Mononuclear cell (primary cell): ENCODE results near the gene CILP2. TPM values are rescaled to one million over a fixed set of nuclear protein-coding genes. Genes with fewer than 3 reads are reported as not detected.

Experiments
- H3K27me3 ChIP-seq: 2 replicates; pipeline ENCODE4 v1.6.0; 2011; ENCODE audit warnings: low read length, control low read depth; ENCODE audit not compliant: insufficient read depth
- H3K4me1 ChIP-seq: 2 replicates; pipeline ENCODE4 v1.5.1; 2011; ENCODE audit warnings: mild to moderate bottlenecking, low read length, control low read depth; ENCODE audit not compliant: insufficient read depth
- H3K4me3 ChIP-seq: 2 replicates; pipeline ENCODE4 v1.5.1; 2011; ENCODE audit warnings: mild to moderate bottlenecking, low read length, moderate library complexity
- H3K9me3 ChIP-seq: 2 replicates; pipeline ENCODE4 v1.5.1; 2011; ENCODE audit warnings: low read depth, mild to moderate bottlenecking, control low read depth, low read length
- total RNA-seq: library from RNA; depleted of rRNA; stranded (reverse); fragments of >200 nt; gene quantifications from one replicate; pipeline ENCODE4 v1.2.3, GENCODE V29; 2012

Gene CILP2
- total RNA-seq, 1 donor: 0.31 TPM

DNA sequence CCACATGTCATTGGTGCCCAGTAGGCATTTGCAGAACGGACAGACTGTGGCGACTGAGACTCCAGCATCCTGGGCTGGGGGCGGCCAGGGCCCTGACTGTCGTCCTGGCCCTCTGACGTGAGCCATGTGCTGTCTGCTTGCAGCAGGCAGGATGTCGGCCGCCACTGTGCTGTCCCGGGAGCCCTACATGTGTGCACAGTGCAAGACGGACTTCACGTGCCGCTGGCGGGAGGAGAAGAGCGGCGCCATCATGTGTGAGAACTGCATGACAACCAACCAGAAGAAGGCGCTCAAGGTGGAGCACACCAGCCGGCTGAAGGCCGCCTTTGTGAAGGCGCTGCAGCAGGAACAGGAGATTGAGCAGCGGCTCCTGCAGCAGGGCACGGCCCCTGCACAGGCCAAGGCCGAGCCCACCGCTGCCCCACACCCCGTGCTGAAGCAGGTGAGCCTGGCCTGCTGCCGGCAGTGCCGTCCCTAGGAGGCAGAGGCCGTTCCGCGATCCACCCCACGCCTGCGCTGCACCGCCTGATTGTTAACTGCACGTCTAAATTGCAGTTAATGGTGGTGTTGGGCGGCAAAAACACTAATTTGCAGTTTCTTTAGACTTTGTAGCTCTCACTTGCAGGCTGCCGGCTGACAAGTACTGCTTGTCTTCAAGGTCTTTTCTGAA is 37.0 kb upstream of the CILP2 start:
- Histone ChIP-seq H3K27me3 (no peaks in the 10 kb centered on the region), H3K4me1 (no peaks in the 10 kb centered on the region), H3K9me3 (no peaks in the 10 kb centered on the region), H3K4me3 (no peak overlapping the region)

DNA sequence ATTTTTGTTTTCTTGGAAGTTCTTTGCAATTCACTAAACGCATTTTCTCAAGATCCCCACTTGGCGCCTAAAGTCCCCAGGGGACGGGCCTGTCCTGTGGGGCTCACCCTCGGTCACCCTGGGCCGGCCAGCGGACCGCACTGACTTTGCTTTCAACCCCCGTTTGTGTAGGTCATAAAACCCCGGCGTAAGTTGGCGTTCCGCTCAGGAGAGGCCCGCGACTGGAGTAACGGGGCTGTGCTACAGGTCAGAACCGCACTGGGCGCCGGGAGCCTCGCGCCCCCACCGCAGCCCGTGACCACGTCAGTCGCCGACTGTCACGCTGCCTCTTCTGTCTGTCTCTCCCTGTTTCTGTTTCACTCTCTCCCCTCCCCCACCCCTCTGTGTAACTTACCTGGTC is 36.3 kb upstream of the CILP2 start:
- no peak overlapping the region for H3K4me3 ChIP-seq
- H3K27me3 ChIP-seq: no peaks in the 10 kb centered on the region
- no peaks in the 10 kb centered on the region for H3K9me3 ChIP-seq
- no peaks in the 10 kb centered on the region for H3K4me1 ChIP-seq

DNA sequence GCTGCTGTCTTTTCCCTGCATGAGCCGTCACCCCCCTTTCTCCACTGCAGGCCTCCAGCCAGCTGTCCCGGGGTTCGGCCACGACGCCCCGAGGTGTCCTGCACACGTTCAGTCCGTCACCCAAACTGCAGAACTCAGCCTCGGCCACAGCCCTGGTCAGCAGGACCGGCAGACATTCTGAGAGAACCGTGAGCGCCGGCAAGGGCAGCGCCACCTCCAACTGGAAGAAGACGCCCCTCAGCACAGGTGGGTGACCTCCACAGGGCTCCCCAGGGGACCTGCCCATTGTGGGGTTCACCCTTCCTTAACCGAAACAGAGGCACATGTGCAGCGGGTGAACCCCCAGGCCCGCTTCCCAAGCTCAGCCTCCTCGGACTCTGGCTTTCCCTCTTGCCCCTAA is 35.8 kb upstream of the CILP2 start:
- Histone ChIP-seq H3K9me3 (no peaks in the 10 kb centered on the region), H3K27me3 (no peaks in the 10 kb centered on the region), H3K4me3 (no peak overlapping the region), H3K4me1 (no peaks in the 10 kb centered on the region)

DNA sequence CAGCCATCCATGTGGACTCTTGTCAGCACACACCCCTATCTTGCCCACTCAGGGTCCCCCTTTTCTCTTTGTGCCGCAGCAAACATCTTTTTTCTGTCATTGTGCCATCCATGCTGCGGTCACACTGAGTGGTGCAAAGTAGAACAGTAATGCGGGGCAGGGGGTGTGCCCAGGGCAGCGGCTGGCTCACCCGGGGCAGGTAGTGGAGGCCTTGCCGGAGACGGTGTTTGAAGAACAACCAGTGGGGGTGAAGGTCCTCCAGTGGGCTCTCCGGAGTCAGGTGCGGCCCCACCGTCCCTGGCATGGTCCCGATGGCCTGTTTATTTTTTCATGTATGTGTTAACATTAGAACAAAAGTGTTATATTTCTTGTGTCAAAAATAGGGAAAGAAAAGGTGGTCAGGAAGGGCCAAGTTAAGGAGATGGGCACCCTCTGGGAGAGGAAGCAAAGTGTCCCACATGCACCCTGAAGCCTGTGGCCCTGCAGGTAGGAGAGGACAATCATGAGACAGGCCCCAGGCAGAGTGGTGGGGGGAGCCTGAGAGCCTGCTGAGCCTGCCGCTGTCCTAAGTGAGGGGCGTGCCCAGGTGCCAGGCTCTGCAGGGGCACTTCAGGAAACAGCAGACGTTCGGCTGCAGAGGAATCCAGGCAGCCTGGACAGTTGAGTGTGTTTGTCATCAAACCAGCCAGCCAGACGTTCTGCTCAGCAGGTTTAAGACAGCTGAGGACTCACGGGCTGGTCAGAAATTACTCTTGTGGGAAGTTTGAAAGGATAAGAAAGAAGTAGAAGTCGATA is 35.1 kb upstream of the CILP2 start:
- Histone ChIP-seq H3K9me3 (no peaks in the 10 kb centered on the region), H3K4me3 (no peak overlapping the region), H3K4me1 (no peaks in the 10 kb centered on the region), H3K27me3 (no peaks in the 10 kb centered on the region)

DNA sequence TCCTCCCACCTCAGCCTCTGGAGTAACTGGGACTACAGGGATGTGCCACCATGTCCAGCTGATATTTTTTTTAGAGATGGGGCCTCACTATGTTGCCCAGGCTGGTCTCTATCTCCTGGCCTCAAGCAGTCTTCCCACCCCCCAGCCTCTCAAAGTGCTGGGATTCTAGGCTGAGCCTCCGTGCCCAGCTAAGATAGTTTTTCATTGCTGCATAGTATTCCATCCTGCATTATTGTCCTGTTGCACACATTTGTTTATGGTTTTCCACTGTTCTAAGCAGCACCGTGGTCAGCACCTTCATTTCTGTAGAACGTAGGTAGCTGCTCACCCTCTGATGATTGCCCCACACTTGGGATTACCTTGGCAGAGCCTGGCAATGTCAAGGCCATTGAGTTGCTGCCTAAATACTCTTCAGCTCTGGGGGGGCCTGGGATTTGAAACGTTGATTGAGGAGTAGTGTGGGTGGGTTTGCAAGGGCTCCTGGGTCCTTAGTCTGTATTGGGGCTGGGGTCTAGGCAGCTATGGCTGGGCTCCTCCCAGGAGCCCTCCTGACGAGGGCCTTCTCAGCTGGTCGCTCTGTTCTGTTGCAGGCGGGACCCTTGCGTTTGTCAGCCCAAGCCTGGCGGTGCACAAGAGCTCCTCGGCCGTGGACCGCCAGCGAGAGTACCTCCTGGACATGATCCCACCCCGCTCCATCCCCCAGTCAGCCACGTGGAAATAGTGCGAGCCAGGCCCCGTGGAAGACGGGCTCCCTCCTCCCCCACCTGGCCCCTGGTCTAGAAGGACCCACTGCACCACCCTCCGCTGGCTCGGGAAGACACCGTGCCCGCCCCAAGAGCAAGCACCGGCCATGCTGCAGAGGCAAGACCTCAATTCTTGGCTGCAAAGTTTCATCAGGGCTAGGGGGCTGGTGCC is 33.1 kb upstream of the CILP2 start:
- Histone ChIP-seq H3K4me1 (no peaks in the 10 kb centered on the region), H3K27me3 (no peaks in the 10 kb centered on the region), H3K4me3 (no peak overlapping the region), H3K9me3 (no peaks in the 10 kb centered on the region)

DNA sequence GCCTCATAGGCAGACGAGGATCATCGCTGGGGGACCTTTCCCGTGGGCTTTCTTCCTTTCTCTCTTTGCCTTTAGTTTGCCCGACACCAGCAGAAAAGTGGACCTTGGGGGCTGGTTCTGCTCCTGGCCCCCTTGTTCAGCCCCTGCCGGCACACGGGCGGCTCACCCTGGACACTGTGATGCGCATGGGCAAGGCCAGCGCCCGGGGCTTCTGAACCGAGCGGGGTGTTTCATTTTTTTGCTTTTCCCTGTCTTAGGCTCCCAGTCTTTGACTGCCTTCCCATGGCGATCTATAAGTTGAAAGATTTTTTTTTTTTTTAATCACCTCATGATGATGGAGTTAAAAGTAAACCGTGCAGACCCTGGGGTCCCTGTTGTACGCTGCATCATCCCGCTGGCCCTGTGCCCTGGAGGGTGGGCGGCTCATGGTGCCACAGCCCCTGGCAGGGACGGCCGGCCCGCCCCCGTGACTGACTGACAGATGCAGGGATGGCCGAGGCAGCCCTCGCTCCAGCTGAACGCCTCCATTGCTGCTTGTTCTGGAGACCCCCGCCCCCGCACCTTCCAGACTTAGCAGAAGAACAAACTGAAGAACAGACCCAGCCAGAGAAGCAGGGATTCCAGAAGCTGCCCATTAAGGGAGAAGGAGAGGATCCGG is 32.3 kb upstream of the CILP2 start:
- no peaks in the 10 kb centered on the region for H3K9me3 ChIP-seq
- no peaks in the 10 kb centered on the region for H3K4me1 ChIP-seq
- no peaks in the 10 kb centered on the region for H3K27me3 ChIP-seq
- H3K4me3 ChIP-seq: no peak overlapping the region

DNA sequence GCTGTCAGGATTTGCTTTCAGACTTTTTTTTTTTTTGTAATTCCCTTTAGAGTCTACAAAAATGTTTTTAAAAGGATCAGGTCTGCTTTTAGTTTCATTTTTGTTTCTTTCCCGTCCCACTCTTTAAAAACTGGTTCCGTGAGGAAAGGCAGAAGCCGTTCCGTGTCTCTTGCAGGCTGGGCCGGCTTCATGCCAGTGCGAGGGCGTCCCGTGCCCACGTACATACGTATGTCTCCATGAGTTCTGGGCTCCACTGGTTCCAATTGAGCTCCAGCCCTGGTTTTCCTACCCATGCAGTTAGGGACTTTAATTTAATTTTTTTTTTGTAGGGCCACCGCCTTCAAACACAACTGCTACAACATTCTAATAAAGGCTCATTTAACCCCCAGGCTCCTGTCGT is 31.5 kb upstream of the CILP2 start:
- Histone ChIP-seq H3K9me3 (no peaks in the 10 kb centered on the region), H3K27me3 (no peaks in the 10 kb centered on the region), H3K4me3 (no peak overlapping the region), H3K4me1 (no peaks in the 10 kb centered on the region)

DNA sequence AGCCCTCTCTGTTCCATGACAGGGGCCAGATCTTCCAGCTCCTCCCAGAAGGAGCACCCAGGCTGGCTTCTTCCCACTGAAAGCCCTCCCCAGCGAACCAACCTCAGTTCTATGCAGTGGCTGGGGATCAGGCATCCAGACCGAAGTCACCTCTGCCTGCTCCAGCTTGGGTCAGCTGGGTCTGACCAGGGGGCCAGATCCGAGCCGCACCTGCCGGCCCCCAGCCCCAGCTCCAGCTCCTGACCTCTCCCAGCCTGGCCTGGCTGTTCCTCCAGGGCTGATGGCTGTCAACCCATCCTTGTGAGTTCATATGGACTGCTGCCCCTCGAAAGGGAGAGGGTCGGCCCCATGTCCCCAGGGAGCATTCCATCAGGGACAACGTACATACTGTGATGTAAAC is 30.7 kb upstream of the CILP2 start:
- no peaks in the 10 kb centered on the region for H3K27me3 ChIP-seq
- no peak overlapping the region for H3K4me3 ChIP-seq
- H3K9me3 ChIP-seq: no peaks in the 10 kb centered on the region
- H3K4me1 ChIP-seq: no peaks in the 10 kb centered on the region

DNA sequence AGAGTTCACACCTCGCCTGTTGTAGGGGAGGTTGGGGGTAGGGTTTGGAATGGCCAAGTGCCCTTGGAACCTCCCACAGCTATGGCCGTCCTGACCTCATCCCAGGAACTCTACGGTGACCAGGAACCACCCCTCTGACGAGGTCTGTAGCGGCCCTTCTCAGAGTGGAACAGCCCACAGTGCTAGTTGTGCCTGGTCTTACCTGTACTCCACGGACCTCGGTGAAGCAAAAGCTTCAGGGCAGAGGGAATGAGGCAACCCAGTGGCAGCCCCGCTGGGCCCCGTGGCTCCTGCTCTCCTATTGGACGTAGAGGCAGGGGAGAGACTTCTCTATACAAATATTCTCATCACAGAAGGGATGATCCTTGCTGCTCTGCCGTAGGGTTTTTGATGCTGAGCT is 29.8 kb upstream of the CILP2 start:
- no peaks in the 10 kb centered on the region for H3K9me3 ChIP-seq
- H3K4me3 ChIP-seq: no peak overlapping the region
- no peaks in the 10 kb centered on the region for H3K27me3 ChIP-seq
- H3K4me1 ChIP-seq: no peaks in the 10 kb centered on the region

DNA sequence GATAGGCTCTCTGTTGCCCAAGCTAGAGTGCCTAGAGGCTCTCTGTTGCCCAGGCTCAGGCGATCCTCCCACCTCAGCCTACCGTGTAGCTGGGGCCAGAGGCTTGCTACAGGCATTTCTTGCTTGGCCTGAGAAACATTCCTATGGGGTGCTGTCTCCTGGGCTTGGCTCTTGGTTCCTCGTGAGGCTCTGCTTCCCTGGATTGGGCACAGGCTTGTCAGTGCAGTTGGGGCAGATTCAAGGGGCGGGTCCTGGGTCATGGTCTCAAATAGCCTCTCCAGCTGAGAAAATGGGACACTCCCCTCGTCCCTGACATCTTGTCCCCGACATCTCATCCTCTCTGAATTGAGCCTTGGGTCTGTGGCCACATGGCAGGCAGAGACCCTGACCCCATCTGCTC is 27.6 kb upstream of the CILP2 start:
- Histone ChIP-seq H3K27me3 (no peaks in the 10 kb centered on the region), H3K9me3 (no peaks in the 10 kb centered on the region), H3K4me3 (no peak overlapping the region), H3K4me1 (peaks cover 4% of the 10 kb centered on the region)

DNA sequence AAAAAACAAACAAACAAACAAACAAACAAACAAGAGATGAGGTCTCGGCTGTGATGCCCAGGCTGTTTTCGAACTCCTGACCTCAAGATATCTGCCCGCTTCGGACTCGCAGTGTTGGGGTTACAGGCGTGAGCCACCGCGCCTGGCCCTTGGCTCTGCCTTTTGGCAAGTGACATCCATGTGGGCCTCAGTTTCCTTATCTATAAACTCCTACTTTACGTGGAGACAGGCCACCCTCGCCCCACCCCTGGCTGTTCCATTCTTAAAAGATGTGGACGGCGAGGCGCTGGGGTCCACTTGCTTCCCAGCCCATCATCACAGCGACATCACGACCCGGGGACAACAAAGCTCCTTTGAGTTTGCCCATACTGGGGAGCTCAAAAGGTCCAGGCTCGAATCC is 24.4 kb upstream of the CILP2 start:
- Histone ChIP-seq H3K9me3 (no peaks in the 10 kb centered on the region), H3K4me3 (no peak overlapping the region)

DNA sequence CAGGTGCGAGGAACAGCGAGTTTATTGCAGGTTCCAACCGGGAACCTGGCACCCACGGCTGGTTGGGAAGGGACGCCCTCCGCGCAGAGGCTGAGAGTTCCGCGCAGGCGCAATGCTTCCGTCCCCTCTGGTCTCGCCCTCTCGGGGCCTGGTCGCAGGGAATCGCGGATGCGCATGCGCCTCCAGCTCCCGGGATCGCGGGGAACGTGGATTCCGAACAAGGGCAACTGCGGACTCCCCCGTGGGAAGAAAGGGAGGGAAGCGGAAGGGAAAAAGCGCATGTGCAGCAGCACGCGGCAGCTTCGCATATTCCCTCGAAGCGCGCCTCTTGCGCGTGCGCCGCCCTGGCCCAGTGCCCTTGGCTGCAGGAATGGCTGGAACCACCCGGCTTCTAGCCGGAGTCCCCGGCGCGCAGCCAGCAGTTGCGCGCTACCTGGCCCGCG is 23.8 kb upstream of the CILP2 start:
- Histone ChIP-seq H3K4me3 (no peak overlapping the region), H3K27me3 (no peaks in the 10 kb centered on the region), H3K9me3 (no peaks in the 10 kb centered on the region), H3K4me1 (peaks cover 26% of the 10 kb centered on the region)

More for the DNA sequence above, 24.4 kb upstream of the CILP2 start:
- no peaks in the 10 kb centered on the region for H3K27me3 ChIP-seq
- H3K4me1 ChIP-seq: peaks cover 25% of the 10 kb centered on the region

DNA sequence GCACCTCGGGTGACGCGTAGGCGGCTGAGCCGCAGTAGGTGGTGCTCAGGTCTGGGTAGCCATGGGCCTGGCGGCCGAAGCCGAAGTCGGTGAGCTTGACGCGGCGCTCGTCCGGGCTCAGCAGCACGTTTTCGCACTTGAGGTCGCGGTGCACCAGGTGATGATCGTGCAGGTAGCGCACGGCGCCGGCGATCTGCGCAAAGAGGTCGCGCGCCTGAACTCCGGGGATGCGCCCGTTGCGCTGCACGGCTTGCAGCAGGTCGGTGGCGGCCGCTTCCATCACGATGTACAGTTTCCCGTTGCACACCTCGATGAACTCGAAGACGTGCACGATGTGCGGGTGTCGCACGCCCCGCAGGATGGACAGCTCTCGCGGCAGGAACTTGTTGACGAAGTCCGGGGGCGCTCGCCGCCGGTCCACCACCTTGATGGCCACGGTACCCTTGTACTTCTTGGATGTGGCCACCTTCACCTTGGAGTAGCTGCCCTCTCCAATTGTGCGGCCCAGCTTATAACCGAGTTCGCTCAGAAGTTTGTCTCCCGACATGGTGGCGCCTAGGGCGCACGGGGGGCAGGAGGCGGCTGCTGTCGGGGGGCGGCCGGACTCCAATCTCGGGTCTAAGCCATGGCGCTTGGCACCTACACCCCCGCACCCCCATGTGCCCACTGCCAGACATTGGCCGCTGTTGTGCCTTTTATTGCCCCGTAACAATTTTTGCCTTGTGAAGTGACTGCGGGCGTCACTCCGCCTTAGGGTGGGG is 23.0 kb upstream of the CILP2 start, which contains the start of gene TSSK6:
TSSK6 (minus strand) TSS at position 668 of the 761 bp plus-strand sequence; CDS start at position 547, 121 bp downstream.
- peak within 1 kb of the TSS; percentile 76 for H3K4me3 ChIP-seq
- H3K9me3 ChIP-seq: no peaks in the 10 kb centered on the region
- peaks cover 28% of the 10 kb centered on the region for H3K4me1 ChIP-seq
- no peaks in the 10 kb centered on the region for H3K27me3 ChIP-seq
